NCI-H1417 treated with DMSO at 0.1 percent for 48 hours (cell line): Measurements from ENCODE around the gene BTF3.
A peak's percentile ranks its signal among the peaks of the same experiment; 100 is the strongest.
"Not testable (repeated sequence)": the region's sequence is repeated elsewhere in the genome, so short reads cannot be mapped to it uniquely, and the experiment has no call there.

Experiments
- DNase-seq: peaks from one replicate; lab custom pipeline; 2025; lab: John Stamatoyannopoulos, UW

The BTF3 gene

GRCh38 chr5:73486119-73486899 lies 11.9 kb upstream of the BTF3 start:
- no peak for DNase-seq

- DNase-seq: not testable (repeated sequence)
Observed at GRCh38 chr5:73487257-73487656, 11.0 kb upstream of the BTF3 start.

GRCh38 chr5:73487815-73488214 lies 10.4 kb upstream of the BTF3 start:
- no peak for DNase-seq

GRCh38 chr5:73488806-73489205 lies 9.4 kb upstream of the BTF3 start:
- DNase-seq: no peak

GRCh38 chr5:73490088-73490487 lies 8.2 kb upstream of the BTF3 start:
- DNase-seq: no peak

- DNase-seq: no peak
Observed at GRCh38 chr5:73491155-73491554, 7.1 kb upstream of the BTF3 start.

- DNase-seq: no peak
Observed at GRCh38 chr5:73493421-73493820, 4.8 kb upstream of the BTF3 start.

GRCh38 chr5:73494721-73495120 lies 3.5 kb upstream of the BTF3 start:
- DNase-seq: no peak

GRCh38 chr5:73495772-73496335 lies 2.4 kb upstream of the BTF3 start:
- DNase-seq: no peak

GRCh38 chr5:73496984-73497457 lies 1.2 kb upstream of the BTF3 start:
- DNase-seq: peak; percentile 23

GRCh38 chr5:73497497-73498056 lies 665 bp upstream of the BTF3 start:
- DNase-seq: no peak

GRCh38 chr5:73499187-73499586 lies 945 bp downstream of the BTF3 start:
- DNase-seq: no peak

- DNase-seq: no peak
Observed at GRCh38 chr5:73499756-73500155, 1.5 kb downstream of the BTF3 start.

- DNase-seq: no peak
Observed at GRCh38 chr5:73501406-73501805, 3.2 kb downstream of the BTF3 start.

GRCh38 chr5:73506459-73506955 lies 8.3 kb downstream of the BTF3 start:
- no peak for DNase-seq

GRCh38 chr5:73507062-73507461 lies 8.8 kb downstream of the BTF3 start:
- DNase-seq: no peak

GRCh38 chr5:73508521-73508920 lies 10.3 kb downstream of the BTF3 start:
- DNase-seq: not testable (repeated sequence)

GRCh38 chr5:73513996-73514395 lies 15.8 kb downstream of the BTF3 start:
- no peak for DNase-seq

- DNase-seq: no peak
Observed at GRCh38 chr5:73514418-73514817, 16.2 kb downstream of the BTF3 start.

- no peak for DNase-seq
Observed at GRCh38 chr5:73515232-73515631, 17.0 kb downstream of the BTF3 start.

GRCh38 chr5:73519531-73520283 lies 21.5 kb downstream of the BTF3 start:
- DNase-seq: peak; percentile 6

- DNase-seq: no peak
Observed at GRCh38 chr5:73522989-73523388, 24.7 kb downstream of the BTF3 start.
